GM19025 (cell line): ENCODE data around the gene MUC5AC.

Experiments used
- ATAC-seq: cut with Tn5 transposase; IDR thresholded peaks from one replicate; pipeline ENCODE4 v1.9.1; 2021; ENCODE audit warnings: mild to moderate bottlenecking, low read depth, moderate library complexity; ENCODE audit not compliant: unreplicated experiment

Gene MUC5AC

GRCh38 chr11:1120532-1121330 lies 37.0 kb upstream of the MUC5AC start:
- ATAC-seq, result no peak

GRCh38 chr11:1121331-1121812 lies 36.4 kb upstream of the MUC5AC start:
- ATAC-seq, result no peak

- ATAC-seq, result no peak
Observed at GRCh38 chr11:1121813-1122663, 35.7 kb upstream of the MUC5AC start.

- no peak for ATAC-seq
Observed at GRCh38 chr11:1122664-1123002, 35.1 kb upstream of the MUC5AC start.

GRCh38 chr11:1123970-1124369 lies 33.8 kb upstream of the MUC5AC start:
- ATAC-seq, result no peak

- ATAC-seq, result no peak
Observed at GRCh38 chr11:1125803-1126202, 31.9 kb upstream of the MUC5AC start.

- no peak for ATAC-seq
Observed at GRCh38 chr11:1126491-1126926, 31.2 kb upstream of the MUC5AC start.

- no peak for ATAC-seq
Observed at GRCh38 chr11:1126935-1127663, 30.7 kb upstream of the MUC5AC start.

- no peak for ATAC-seq
Observed at GRCh38 chr11:1127664-1128162, 30.0 kb upstream of the MUC5AC start.

GRCh38 chr11:1128311-1129142 lies 29.2 kb upstream of the MUC5AC start:
- no peak for ATAC-seq

GRCh38 chr11:1129143-1129610 lies 28.6 kb upstream of the MUC5AC start:
- no peak for ATAC-seq

GRCh38 chr11:1129611-1130160 lies 28.1 kb upstream of the MUC5AC start:
- ATAC-seq, result no peak

GRCh38 chr11:1130276-1131032 lies 27.3 kb upstream of the MUC5AC start:
- ATAC-seq, result no peak

GRCh38 chr11:1131033-1131911 lies 26.5 kb upstream of the MUC5AC start:
- ATAC-seq, result no peak

GRCh38 chr11:1134848-1135445 lies 22.8 kb upstream of the MUC5AC start:
- no peak for ATAC-seq

GRCh38 chr11:1138097-1138496 lies 19.7 kb upstream of the MUC5AC start:
- ATAC-seq, result no peak

GRCh38 chr11:1139441-1140083 lies 18.2 kb upstream of the MUC5AC start:
- no peak for ATAC-seq
